C4-2B (cell line): ENCODE data around the gene TMEM269.

Source experiments
- ZFX ChIP-seq: fragments of 450-650 bp; IDR thresholded peaks from 2 replicates; pipeline ENCODE4 v1.6.1; 2017
- TF ChIP-seq, protein P1 (sequence below): fragments of 450-650 bp; conservative IDR thresholded peaks from 2 replicates; pipeline ENCODE4 v1.5.1; 2017; ENCODE audit warnings: mild to moderate bottlenecking

DNA sequence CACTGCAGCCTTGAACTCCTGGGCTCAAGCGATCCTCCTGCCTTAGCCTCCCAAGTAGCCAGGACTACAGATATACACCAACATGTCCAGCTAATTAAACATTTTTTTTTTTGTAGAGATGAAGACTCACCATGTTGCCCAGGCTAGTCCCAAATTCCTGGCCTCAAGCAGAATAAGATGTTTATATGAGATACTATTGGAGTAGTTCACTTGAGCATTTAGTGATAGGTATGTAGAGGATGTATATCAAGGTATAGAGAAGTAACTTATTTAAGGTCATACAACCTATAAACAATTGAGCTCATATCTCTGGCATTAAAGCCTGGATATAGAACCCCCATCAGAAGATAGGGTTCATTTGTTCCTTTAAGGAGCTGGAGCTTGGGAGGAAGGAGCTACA lies 4.6 kb upstream of the TMEM269 start:
- TF ChIP-seq, protein P1, sequence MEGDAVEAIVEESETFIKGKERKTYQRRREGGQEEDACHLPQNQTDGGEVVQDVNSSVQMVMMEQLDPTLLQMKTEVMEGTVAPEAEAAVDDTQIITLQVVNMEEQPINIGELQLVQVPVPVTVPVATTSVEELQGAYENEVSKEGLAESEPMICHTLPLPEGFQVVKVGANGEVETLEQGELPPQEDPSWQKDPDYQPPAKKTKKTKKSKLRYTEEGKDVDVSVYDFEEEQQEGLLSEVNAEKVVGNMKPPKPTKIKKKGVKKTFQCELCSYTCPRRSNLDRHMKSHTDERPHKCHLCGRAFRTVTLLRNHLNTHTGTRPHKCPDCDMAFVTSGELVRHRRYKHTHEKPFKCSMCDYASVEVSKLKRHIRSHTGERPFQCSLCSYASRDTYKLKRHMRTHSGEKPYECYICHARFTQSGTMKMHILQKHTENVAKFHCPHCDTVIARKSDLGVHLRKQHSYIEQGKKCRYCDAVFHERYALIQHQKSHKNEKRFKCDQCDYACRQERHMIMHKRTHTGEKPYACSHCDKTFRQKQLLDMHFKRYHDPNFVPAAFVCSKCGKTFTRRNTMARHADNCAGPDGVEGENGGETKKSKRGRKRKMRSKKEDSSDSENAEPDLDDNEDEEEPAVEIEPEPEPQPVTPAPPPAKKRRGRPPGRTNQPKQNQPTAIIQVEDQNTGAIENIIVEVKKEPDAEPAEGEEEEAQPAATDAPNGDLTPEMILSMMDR, result no peak
- TF ChIP-seq ZFX, result no peak
